ENCODE results near the gene OTOS.

Gene OTOS

DNA sequence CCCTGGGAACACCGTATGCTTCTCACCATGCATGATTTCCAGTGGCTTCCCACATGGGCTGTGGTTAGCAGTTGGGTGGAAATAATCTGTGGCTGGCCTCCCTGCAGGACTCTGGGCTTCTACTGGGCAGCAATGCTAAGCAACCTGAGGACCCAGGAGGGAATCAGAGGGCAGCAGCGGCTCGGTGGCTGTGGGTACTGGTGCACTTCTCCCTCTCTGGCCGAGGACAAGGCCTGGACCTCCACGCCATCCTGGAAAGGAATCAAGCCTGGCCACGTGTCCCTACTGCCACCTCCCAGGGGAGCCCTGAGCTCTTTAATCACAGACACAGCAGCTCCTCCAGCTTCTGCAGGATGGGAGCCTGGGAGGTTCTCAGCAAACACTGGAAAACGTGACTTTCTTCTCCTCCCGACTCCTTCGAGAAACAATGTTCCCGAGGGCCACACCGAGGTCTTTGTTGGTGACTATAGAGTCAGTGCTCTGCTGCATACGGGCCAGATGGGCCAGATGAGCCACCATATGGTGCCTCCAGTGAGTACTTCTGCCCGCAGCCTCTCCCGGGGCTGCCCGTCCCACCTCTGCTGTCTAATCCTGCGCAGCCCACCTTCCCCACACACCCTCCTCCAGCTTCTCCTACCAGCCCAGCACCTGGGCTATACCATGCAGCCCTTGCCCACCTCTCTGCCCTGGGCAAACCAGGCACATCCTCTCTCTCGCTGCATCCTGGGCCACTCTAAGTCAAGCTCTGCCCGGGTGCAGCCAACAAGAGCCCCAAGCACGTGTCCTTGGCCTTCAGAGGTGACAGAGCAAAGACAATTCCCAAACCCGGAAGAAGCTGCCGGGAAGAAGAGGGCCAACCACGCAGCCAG lies 42.8 kb upstream of the OTOS start:
- CTCF ChIA-PET: no interaction called here
- DNase-seq (ENCODE audit: extremely low spot score): no peak
- POLR2A ChIA-PET: no interaction called here
- TF ChIP-seq CTCF (IDR thresholded peaks at IDR 0.05; ENCODE audit: control extremely low read depth, extremely low read depth, low read depth, missing control alignments): no peak

- no peak for DNase-seq (ENCODE audit: extremely low spot score)
- ChIA-PET CTCF (no interaction called here), POLR2A (no interaction called here)
- TF ChIP-seq CTCF (IDR thresholded peaks at IDR 0.05; ENCODE audit: control extremely low read depth, extremely low read depth, low read depth, missing control alignments): no peak
Measured at GRCh38 chr2:240182476-240182875, 42.0 kb upstream of the OTOS start.

DNA sequence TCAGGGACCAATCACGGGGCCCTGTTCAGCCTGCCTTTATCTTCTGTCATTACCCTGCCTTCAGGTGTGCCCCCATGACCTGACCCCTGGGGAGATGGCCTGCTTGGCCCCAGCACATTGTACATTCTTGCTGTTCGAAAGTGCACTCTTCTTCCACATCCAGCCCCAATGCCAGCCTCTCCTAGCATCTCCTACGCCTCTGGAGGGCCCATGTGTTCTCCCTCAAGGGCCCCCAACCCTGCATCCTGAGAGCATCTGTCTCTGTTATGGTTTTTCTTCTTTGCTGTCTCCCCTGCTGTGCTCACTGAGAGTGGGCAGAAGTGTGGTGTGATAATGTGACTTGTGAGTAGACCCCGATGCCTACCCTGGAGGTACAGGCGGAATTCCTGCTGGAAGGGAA lies 41.5 kb upstream of the OTOS start:
- no peak for DNase-seq (ENCODE audit: extremely low spot score)
- no peak for TF ChIP-seq CTCF (IDR thresholded peaks at IDR 0.05; ENCODE audit: control extremely low read depth, extremely low read depth, low read depth, missing control alignments)
- CTCF ChIA-PET: no interaction called here
- POLR2A ChIA-PET: no interaction called here

DNA sequence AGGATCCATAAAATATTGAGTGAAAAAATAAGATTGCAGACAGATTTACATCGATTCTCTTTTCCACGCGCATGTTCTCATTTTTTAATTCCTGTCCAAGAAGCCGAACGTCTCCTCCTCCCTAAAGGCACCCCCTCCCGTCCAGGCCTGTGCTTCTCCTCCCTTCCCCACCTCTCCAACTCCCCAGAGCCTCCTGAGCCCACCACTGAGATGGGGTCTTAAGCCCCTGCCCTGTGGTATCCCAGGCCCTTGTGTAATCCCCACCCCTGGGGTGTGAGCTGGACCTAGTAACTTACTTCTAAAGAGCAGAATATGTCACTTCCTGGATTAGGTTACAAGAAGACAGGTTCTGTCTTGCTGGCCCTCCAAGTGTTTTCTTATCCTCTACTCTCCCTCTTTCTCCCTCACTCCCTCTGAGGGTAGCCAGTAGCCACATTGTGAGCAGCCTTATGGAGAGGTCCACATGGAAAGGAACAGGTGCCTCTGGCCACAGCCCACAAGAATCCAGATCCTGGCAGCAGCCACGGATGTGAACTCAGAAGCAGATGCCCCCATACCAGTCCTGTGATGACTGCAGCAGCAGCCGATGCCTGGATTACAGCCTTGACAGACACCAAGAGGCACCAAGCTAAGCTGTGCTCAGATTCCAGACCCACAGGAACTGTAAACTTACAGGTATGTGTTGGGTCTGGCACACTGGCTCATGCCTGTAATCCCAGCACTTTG lies 39.6 kb upstream of the OTOS start:
- no peak for TF ChIP-seq CTCF (IDR thresholded peaks at IDR 0.05; ENCODE audit: control extremely low read depth, extremely low read depth, low read depth, missing control alignments)
- CTCF ChIA-PET: no interaction called here
- POLR2A ChIA-PET: no interaction called here

DNA sequence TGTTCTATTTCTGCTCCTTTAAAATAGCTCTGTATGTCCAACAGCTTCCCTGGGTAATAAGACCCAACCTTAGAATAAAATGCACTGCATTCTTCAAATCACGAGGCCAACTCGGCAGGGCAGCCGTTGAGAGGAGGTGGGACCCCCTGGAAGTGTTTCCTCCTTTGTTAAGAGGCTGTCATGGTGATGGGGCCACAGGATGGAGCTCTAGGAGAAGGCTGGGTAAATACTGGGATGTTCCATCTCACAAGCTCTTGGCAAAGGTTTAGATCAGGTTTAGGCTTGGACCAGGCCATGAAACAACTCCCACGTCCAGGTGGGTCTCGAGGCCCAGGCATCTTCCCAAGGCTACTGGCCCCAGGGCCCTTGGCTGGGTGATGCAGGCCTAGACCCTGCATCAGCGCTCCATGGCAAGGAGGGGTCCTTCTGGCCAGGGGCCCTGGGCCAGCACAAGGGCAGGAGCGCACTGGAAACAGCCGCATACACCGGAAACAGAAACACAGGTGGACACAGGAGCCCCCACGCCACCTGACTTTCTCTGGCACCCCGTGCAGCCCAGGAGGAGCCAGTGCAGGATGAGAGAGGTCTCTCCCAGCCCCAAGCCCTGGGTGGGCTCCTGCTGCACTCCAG lies 38.8 kb upstream of the OTOS start:
- DNase-seq (ENCODE audit: extremely low spot score): no peak
- ChIA-PET CTCF (interaction anchor here (1.0 kb wide), 1 partner anchor 29 kb away, joined by 3 read pairs; no protein-coding TSS in a partner anchor), POLR2A (no interaction called here)
- TF ChIP-seq CTCF (IDR thresholded peaks at IDR 0.05; ENCODE audit: control extremely low read depth, extremely low read depth, low read depth, missing control alignments): no peak

More for the DNA sequence above, 39.6 kb upstream of the OTOS start:
- no peak for DNase-seq (ENCODE audit: extremely low spot score)

GRCh38 chr2:240178564-240178963 lies 38.1 kb upstream of the OTOS start:
- ChIA-PET POLR2A (no interaction called here), CTCF (interaction anchor here (1.0 to 1.9 kb wide), 2 partner anchors 29 to 35 kb away, joined by 3 to 6 read pairs; no protein-coding TSS in a partner anchor)
- TF ChIP-seq CTCF (IDR thresholded peaks at IDR 0.05; ENCODE audit: control extremely low read depth, extremely low read depth, low read depth, missing control alignments): no peak
- DNase-seq (ENCODE audit: extremely low spot score): no peak
